NCI-H128 (cell line): Measurements from ENCODE around the gene PTBP2.

Experiments
- DNase-seq: peaks from one replicate; lab custom pipeline; 2025; ENCODE audit not compliant: unreplicated experiment; lab: John Stamatoyannopoulos, UW

PTBP2 gene

GRCh38 chr1:96815914-96816313 is 94.3 kb downstream of the PTBP2 start:
- DNase-seq = no peak

- DNase-seq = no peak
These were observed 98.5 kb downstream of the PTBP2 start for GRCh38 chr1:96820107-96820506.

GRCh38 chr1:96820671-96821070 is 99.1 kb downstream of the PTBP2 start:
- DNase-seq = no peak

- DNase-seq = no peak
These were observed 103.6 kb downstream of the PTBP2 start for GRCh38 chr1:96825231-96825630.

GRCh38 chr1:96825950-96826576 is 104.5 kb downstream of the PTBP2 start:
- no peak for DNase-seq

GRCh38 chr1:96833376-96833775 is 111.8 kb downstream of the PTBP2 start:
- no peak for DNase-seq

- no peak for DNase-seq
These were observed 113.4 kb downstream of the PTBP2 start for GRCh38 chr1:96834986-96835385.

- no peak for DNase-seq
These were observed 115.6 kb downstream of the PTBP2 start for GRCh38 chr1:96837057-96837780.

- DNase-seq = no peak
These were observed 116.2 kb downstream of the PTBP2 start for GRCh38 chr1:96837781-96838216.

GRCh38 chr1:96840396-96840795 is 118.8 kb downstream of the PTBP2 start:
- DNase-seq = no peak

- DNase-seq = no peak
These were observed 120.6 kb downstream of the PTBP2 start for GRCh38 chr1:96842215-96842614.

- DNase-seq = no peak
These were observed 121.6 kb downstream of the PTBP2 start for GRCh38 chr1:96843196-96843595.

GRCh38 chr1:96843601-96844000 is 122.0 kb downstream of the PTBP2 start:
- no peak for DNase-seq

- no peak for DNase-seq
These were observed 123.9 kb downstream of the PTBP2 start for GRCh38 chr1:96845464-96845863.

- no peak for DNase-seq
These were observed 140.3 kb downstream of the PTBP2 start for GRCh38 chr1:96861836-96862235.

GRCh38 chr1:96863449-96863848 is 141.9 kb downstream of the PTBP2 start:
- no peak for DNase-seq
